Progenitor cell of endocrine pancreas (in vitro differentiated cells): ENCODE data around the gene XAB2. TPM values are rescaled to one million over a fixed set of nuclear protein-coding genes. Genes with fewer than 3 reads are reported as not detected.

Source experiments
- DNase-seq: peaks from one replicate; pipeline ENCODE4 v3.0.0; 2021; ENCODE audit warnings: low spot score; ENCODE audit not compliant: unreplicated experiment
- H3K27ac Mint-ChIP-seq: 2 replicates; pipeline ENCODE4 v1.8.0; 2021; ENCODE audit warnings: mild to moderate bottlenecking, moderate library complexity, mixed read lengths
- H3K27me3 Mint-ChIP-seq: 2 replicates; pipeline ENCODE4 v1.8.0; 2021; ENCODE audit warnings: mixed read lengths
- H3K36me3 Mint-ChIP-seq: 2 replicates; pipeline ENCODE4 v1.8.0; 2022; ENCODE audit warnings: mixed read lengths; ENCODE audit not compliant: insufficient read depth
- H3K4me1 Mint-ChIP-seq: 2 replicates; pipeline ENCODE4 v1.8.0; 2021; ENCODE audit warnings: low read depth, mixed read lengths
- H3K4me3 Mint-ChIP-seq: 2 replicates; pipeline ENCODE4 v1.8.0; 2021; ENCODE audit warnings: low read depth, mild to moderate bottlenecking, moderate library complexity, mixed read lengths
- H3K9me3 Mint-ChIP-seq: 2 replicates; pipeline ENCODE4 v1.8.0; 2021; ENCODE audit warnings: low read depth, mixed read lengths
- CTCF ChIP-seq: fragments of 200-600 bp; sonication (generic); IDR thresholded peaks from one replicate; pipeline ENCODE4 v1.5.0; 2021; ENCODE audit warnings: antibody characterized with exemption, mild to moderate bottlenecking; ENCODE audit not compliant: unreplicated experiment
- total RNA-seq: library from RNA; stranded (reverse); gene quantifications from 2 replicates; pipeline ENCODE4 v1.2.1, GENCODE V29; 2021

XAB2 gene
- total RNA-seq, 1 donor from 2014 or later, result 40.3 TPM

GRCh38 chr19:7658219-7658686, 28.9 kb upstream of the XAB2 start:
- H3K4me3 Mint-ChIP-seq, result no peak overlapping the region

GRCh38 chr19:7657131-7657751, 27.9 kb upstream of the XAB2 start:
- H3K4me3 Mint-ChIP-seq, result no peak overlapping the region
- H3K27ac Mint-ChIP-seq, result no peak overlapping the region
- no peaks in the 10 kb centered on the region for H3K9me3 Mint-ChIP-seq
- peaks cover 5% of the 10 kb centered on the region for H3K4me1 Mint-ChIP-seq
- no peak for TF ChIP-seq CTCF
- H3K27me3 Mint-ChIP-seq, result peaks cover 42% of the 10 kb centered on the region
- no peak for DNase-seq
- H3K36me3 Mint-ChIP-seq, result no peaks in the 10 kb centered on the region

More at GRCh38 chr19:7658219-7658686, 28.9 kb upstream of the XAB2 start:
- H3K36me3 Mint-ChIP-seq, result no peaks in the 10 kb centered on the region
- no peak for DNase-seq
- peaks cover 36% of the 10 kb centered on the region for H3K27me3 Mint-ChIP-seq
- H3K9me3 Mint-ChIP-seq, result no peaks in the 10 kb centered on the region
- H3K4me1 Mint-ChIP-seq, result no peaks in the 10 kb centered on the region
- H3K27ac Mint-ChIP-seq, result peak overlapping the region; percentile 23
- no peak for TF ChIP-seq CTCF

- peaks cover 43% of the 10 kb centered on the region for H3K27me3 Mint-ChIP-seq
- TF ChIP-seq CTCF, result no peak
- H3K36me3 Mint-ChIP-seq, result no peaks in the 10 kb centered on the region
- no peak overlapping the region for H3K4me3 Mint-ChIP-seq
- no peak overlapping the region for H3K27ac Mint-ChIP-seq
- H3K9me3 Mint-ChIP-seq, result no peaks in the 10 kb centered on the region
- peaks cover 6% of the 10 kb centered on the region for H3K4me1 Mint-ChIP-seq
- DNase-seq, result no peak
Measured at GRCh38 chr19:7655581-7655980, 26.2 kb upstream of the XAB2 start.

- Mint-ChIP-seq H3K4me3 (no peak overlapping the region), H3K27me3 (peaks cover 41% of the 10 kb centered on the region), H3K4me1 (peaks cover 6% of the 10 kb centered on the region), H3K9me3 (no peaks in the 10 kb centered on the region), H3K36me3 (no peaks in the 10 kb centered on the region), H3K27ac (no peak overlapping the region)
- no peak for TF ChIP-seq CTCF
- DNase-seq, result no peak
Measured at GRCh38 chr19:7654401-7654800, 25.1 kb upstream of the XAB2 start.

GRCh38 chr19:7652061-7652641, 22.8 kb upstream of the XAB2 start:
- H3K4me3 Mint-ChIP-seq, result peak overlapping the region; percentile 59
- no peaks in the 10 kb centered on the region for H3K9me3 Mint-ChIP-seq
- peak overlapping the region; percentile 82 for H3K27ac Mint-ChIP-seq
- H3K36me3 Mint-ChIP-seq, result no peaks in the 10 kb centered on the region
- TF ChIP-seq CTCF, result peak; percentile 99
- H3K4me1 Mint-ChIP-seq, result peaks cover 6% of the 10 kb centered on the region
- peak; percentile 90 for DNase-seq
- peaks cover 30% of the 10 kb centered on the region for H3K27me3 Mint-ChIP-seq
